GM11168 (cell line): ENCODE results near the gene RAB6B.

Experiments
- in situ Hi-C: fragments of 300-500 bp; cut with MboI; formaldehyde crosslinking; loops from one replicate; pipeline ENCODE4 v1.12.0; 2022; ENCODE audit warnings: low sequenced_read_pairs; ENCODE audit not compliant: unreplicated experiment

The RAB6B gene

GRCh38 chr3:133883641-133884040 lies 12.0 kb downstream of the RAB6B start:
- in situ Hi-C loops: no loop called here

GRCh38 chr3:133882986-133883586 lies 12.6 kb downstream of the RAB6B start:
- in situ Hi-C loops: no loop called here

GRCh38 chr3:133881939-133882825 lies 13.5 kb downstream of the RAB6B start:
- in situ Hi-C loops: no loop called here

- in situ Hi-C loops: no loop called here
These were observed 14.2 kb downstream of the RAB6B start for GRCh38 chr3:133881492-133881891.

GRCh38 chr3:133880886-133881455 lies 14.7 kb downstream of the RAB6B start:
- in situ Hi-C loops: no loop called here

- in situ Hi-C loops: no loop called here
These were observed 15.4 kb downstream of the RAB6B start for GRCh38 chr3:133880287-133880686.

- in situ Hi-C loops: no loop called here
These were observed 17.2 kb downstream of the RAB6B start for GRCh38 chr3:133878518-133878917.

- in situ Hi-C loops: no loop called here
These were observed 18.5 kb downstream of the RAB6B start for GRCh38 chr3:133877221-133877620.

GRCh38 chr3:133874761-133875438 lies 20.8 kb downstream of the RAB6B start:
- in situ Hi-C loops: no loop called here

GRCh38 chr3:133874344-133874743 lies 21.3 kb downstream of the RAB6B start:
- in situ Hi-C loops: no loop called here

GRCh38 chr3:133872781-133873180 lies 22.9 kb downstream of the RAB6B start:
- in situ Hi-C loops: no loop called here

GRCh38 chr3:133872161-133872560 lies 23.5 kb downstream of the RAB6B start:
- in situ Hi-C loops: no loop called here

GRCh38 chr3:133871368-133872090 lies 24.2 kb downstream of the RAB6B start:
- in situ Hi-C loops: no loop called here

- in situ Hi-C loops: no loop called here
These were observed 24.9 kb downstream of the RAB6B start for GRCh38 chr3:133870822-133871221.

- in situ Hi-C loops: no loop called here
These were observed 26.1 kb downstream of the RAB6B start for GRCh38 chr3:133869586-133869985.

- in situ Hi-C loops: no loop called here
These were observed 26.8 kb downstream of the RAB6B start for GRCh38 chr3:133868758-133869475.

GRCh38 chr3:133868186-133868585 lies 27.5 kb downstream of the RAB6B start:
- in situ Hi-C loops: no loop called here

- in situ Hi-C loops: no loop called here
These were observed 29.5 kb downstream of the RAB6B start for GRCh38 chr3:133866141-133866540.

- in situ Hi-C loops: no loop called here
These were observed 30.4 kb downstream of the RAB6B start for GRCh38 chr3:133865136-133865855.
